Stimulated activated CD8-positive, alpha-beta memory T cell treated with anti-CD3 and anti-CD28 coated beads, Interleukin-12 subunit alpha, Interleukin-12 subunit beta, amount 100 ng/mL, for 4 hours (primary cell): ENCODE data around the gene NRP1.
"Not testable (repeated sequence)": the region's sequence is repeated elsewhere in the genome, so short reads cannot be mapped to it uniquely, and the experiment has no call there.

Experiments used
- DNase-seq: peaks from one replicate; pipeline ENCODE4 v3.0.0-alpha.2; 2020; ENCODE audit warnings: low read depth

Gene NRP1

GRCh38 chr10:33334153-33334804, at the start of gene NRP1:
TSS of gene NRP1 (minus strand) at chr10:33334667. CDS start at chr10:33334382, 285 bp downstream.
- DNase-seq: no peak

DNA sequence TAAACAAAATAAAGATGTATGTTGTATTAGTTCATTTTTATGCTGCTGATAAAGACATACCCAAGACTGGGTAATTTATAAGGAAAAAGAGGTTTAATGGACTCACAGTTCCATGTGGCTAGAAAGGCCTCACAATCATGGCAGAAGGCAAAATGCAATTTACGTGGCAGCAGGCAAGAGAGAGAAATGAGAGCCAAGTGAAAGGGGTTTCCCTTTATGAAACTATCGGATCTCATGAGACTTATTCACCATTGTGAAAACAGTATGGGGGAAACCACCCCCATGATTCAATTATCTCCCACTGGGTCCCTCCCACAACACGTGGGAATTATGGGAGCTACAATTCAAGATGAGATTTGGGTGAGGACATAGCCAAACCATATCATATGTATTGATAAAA, 49.7 kb upstream of the NRP1 start:
- not testable (repeated sequence) for DNase-seq

- DNase-seq: no peak
Measured at GRCh38 chr10:33382921-33383713, 48.6 kb upstream of the NRP1 start.

GRCh38 chr10:33382216-33382600, 47.7 kb upstream of the NRP1 start:
- DNase-seq: no peak

- no peak for DNase-seq
Measured at GRCh38 chr10:33381451-33382215, 47.2 kb upstream of the NRP1 start.

- no peak for DNase-seq
Measured at GRCh38 chr10:33377658-33378025, 43.2 kb upstream of the NRP1 start.

GRCh38 chr10:33376976-33377657, 42.6 kb upstream of the NRP1 start:
- no peak for DNase-seq

DNA sequence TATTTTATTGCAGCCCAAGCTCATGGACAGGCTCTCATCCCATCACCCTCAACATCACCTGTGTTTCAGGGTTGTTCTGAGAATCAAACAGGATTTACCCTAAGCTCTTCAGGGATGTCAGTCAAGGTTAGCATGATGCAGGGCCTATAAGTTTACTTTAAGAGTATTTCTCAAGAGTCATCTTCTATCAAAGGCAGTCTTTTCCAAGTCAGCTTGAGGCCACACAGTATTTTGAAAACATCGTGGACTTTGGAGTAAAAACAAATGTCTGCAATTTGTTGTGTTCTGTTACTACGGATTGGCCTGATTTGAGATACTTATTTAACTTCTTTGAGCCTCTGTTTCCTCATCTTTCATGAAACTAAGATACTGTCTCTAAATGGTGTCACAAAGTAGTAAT, 42.0 kb upstream of the NRP1 start:
- no peak for DNase-seq

DNA sequence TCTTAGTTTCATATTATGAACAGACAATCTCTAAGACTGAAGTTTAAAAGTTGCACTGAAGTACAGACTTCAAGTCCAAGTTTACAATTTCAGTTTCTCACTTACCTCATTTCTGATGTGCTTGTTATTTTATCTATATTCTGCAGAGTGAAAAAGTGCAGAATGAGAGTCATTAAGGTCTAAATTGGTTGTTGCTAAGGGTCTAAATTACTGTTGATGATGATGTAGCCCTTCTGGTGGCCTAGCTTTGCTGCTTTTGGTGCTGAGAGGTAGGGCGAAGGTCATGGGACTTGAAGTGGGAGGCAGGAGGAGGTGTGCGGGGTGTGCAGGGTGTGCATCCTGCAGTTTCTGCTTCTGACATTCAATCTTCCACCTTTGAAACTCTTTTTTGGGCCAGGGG, 38.8 kb upstream of the NRP1 start:
- no peak for DNase-seq

DNA sequence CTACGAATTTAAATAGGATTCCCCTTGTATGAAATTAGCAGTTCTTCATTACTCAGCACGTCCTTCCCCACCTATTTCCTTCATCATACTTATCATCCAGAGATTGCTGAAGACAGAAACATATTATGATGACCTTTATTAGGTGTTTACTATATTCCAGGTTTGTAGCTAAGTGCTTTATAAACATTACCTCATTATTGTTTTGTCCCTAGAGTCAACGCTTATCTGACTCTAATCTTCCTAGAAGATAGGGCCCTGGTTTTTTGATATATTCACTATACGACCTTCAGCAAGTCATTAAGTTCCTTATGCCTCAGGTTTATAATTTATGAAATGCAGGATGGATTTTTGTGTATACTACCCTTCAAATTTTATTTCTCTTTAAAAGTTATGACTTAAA, 36.8 kb upstream of the NRP1 start:
- no peak for DNase-seq

DNA sequence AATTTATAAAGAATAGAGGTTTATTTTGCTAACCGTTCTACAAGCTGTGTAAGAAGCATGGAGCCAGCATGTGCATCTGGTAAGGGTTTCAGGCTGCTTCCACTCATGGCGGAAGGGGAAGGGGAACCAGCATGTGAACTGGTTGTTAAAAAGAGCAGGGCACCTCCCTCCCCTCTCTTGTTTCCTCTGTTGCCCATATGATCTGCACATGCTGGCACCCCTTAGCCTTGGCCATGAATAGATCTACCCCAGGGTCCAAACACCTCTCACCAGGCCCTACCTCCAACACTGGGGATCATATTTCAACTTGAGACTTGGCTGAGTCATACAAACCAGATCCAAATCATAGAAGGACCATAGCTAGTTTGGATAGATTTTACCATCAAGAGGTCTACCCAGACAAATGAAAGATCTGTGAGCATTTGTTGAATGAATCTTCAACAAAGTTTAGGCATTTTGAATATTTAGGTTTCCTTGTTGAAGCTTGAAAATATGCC, 36.0 kb upstream of the NRP1 start:
- no peak for DNase-seq

- no peak for DNase-seq
Measured at GRCh38 chr10:33368086-33368485, 33.6 kb upstream of the NRP1 start.

DNA sequence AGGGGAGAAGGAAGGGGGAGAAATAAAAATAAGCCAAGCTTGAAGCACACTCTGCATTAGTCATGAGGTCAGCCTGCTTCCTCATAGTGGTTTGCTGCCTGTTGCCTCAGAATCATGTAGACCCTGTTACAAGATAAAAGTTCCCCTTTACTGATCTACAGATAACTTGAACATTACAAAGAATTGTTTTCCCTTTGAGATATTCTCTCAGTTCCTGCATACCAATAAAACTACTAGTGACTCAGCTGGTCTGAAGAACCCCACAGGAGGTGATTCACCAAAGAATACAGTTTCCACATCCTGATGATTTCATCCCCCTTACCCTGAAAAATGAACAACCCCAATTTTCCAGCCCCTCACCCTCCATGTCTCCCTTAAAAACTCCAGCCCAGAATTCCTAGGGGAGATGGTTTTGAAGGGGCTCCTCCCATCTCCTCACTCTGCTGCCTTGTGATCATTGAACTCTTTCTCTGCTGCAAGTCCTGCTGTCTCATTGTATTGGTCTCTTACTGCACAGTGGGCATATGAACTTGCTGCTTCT, 31.5 kb upstream of the NRP1 start:
- DNase-seq: no peak

DNA sequence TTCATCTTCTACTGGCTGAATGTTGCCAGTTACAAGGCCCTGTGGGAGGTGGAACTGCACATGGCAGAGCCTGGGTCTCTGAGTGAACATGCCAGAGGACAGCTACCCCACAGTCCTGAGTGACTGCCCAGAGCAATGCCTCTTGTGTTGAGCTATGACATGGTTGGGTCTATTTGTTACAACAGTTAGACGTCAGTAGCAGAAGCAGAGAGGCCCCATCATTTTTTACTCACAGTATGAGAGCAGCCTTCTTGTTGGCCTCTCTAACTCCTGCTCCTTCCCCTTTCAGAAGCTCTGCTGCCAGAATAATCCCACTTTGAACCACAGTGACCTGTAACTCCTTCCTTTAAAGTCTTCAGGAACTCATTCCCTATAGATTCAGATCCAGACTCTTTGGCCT, 30.8 kb upstream of the NRP1 start:
- no peak for DNase-seq

DNA sequence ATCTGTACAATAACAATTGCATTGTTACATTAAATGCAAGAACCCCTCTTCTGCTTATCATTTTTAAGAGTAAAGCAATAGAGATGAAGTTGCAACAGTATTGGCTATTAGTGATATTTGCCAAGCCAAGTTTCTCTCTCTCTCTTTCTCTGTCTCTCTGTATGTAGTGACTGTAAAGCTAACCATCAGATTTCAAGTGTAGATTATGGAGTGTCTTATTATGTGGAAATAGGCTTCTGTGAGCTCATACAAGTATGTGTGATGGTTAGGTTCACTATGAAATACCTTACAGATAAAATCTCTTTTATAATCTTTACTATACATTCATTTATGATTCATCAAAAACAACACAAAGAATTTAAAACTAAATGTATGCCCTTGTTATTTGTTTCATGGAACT, 28.6 kb upstream of the NRP1 start:
- DNase-seq: no peak

- no peak for DNase-seq
Measured at GRCh38 chr10:33358016-33358415, 23.5 kb upstream of the NRP1 start.

GRCh38 chr10:33355274-33355673, 20.8 kb upstream of the NRP1 start:
- DNase-seq: no peak

- DNase-seq: no peak
Measured at GRCh38 chr10:33353853-33354252, 19.4 kb upstream of the NRP1 start.

GRCh38 chr10:33353334-33353733, 18.9 kb upstream of the NRP1 start:
- no peak for DNase-seq

DNA sequence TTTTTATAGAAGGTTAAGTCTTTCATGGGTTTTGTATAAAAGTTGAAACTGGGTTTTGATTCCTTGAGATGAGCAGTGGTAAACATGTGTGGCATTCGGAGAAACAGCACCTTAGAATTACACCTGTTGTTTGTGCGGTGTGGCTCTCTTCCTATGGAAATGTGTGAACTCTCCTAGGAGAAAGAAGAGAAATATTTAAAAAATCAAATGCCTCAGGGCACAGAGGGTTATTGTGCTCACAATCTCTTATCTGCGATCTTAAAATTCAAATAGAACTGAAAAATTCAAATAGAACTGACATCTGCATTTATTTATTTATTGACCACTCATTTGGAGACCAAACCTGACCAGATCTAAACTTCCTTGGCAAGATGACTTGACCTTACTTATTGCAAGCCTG, 18.1 kb upstream of the NRP1 start:
- no peak for DNase-seq

GRCh38 chr10:33352175-33352574, 17.7 kb upstream of the NRP1 start:
- no peak for DNase-seq

GRCh38 chr10:33350041-33350440, 15.6 kb upstream of the NRP1 start:
- no peak for DNase-seq
